ENCODE measurements around the gene ODR4.
"Not testable (repeated sequence)": the region's sequence is repeated elsewhere in the genome, so short reads cannot be mapped to it uniquely, and the experiment has no call there.

ODR4 gene

DNA sequence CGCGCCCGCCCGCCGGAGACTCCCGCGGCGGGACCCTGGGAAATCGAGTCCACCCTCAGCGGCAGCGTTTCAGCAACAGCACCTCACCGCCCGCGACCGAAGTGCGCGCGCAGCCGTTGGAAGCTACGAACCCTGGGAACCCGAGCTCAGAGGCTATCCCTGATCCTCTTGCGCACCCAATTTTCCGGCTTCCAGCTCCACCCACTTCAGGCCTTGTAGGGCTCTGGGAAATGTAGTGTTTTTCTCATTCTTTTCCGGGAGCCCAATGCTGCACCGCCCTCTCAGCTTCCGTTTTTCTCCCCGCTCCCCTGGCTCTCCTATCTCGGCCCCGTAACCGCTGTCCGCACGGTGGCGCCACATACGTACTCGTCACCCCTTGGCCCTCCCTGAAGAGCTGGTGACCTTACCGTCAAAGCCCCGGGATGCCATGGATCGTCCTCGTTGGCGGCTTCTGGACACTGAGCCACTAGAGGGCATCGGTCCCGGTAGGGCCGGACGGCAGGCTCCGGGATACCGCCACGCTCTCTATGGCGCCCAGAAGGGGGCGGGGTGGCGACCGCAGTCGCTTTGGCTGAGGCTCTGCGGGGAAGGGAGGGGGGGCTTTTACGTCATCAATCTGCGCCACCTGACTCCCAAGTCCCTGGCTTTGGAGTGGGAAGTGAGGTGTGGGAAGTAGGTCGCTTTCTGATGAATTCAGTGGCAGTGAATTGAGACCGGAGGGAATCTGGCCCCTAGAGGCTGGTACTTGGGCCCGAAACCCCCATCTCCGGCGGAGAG lies at the start of gene ODR4, which contains the start of gene TPR:
Gene ODR4 (plus strand): TSS at position 687 of the 777 bp plus-strand sequence. CDS start 3,948 bp downstream, outside the sequence.
Gene TPR (minus strand): TSS at position 102 of the 777 bp plus-strand sequence. CDS start 225 bp downstream, outside the sequence.
- peak; percentile 91 to 93 (median 93) for DNase-seq (ENCODE audit: low read depth in 2 of 3, low spot score in 1 of 3)

DNA sequence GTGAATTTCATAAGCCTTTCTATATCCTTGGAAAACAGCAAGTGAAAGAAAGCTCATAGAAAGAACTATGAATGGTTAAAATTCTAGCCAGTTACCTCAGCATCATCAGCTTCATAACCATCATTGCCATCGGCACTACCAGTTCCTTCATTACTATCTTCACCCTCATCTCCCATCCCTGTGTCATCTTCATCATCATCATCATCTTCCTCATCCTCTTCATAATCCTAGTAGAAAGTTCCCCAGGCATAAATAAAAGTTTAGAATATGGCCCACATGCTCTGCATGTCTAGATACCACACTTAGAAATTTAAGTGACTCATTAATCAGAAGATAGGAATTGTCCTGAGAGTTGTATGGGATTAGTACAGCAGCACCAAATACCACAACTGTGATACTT lies 49.6 kb upstream of the ODR4 start:
- no peak for DNase-seq (ENCODE audit: low read depth in 2 of 3, low spot score in 1 of 3)

DNA sequence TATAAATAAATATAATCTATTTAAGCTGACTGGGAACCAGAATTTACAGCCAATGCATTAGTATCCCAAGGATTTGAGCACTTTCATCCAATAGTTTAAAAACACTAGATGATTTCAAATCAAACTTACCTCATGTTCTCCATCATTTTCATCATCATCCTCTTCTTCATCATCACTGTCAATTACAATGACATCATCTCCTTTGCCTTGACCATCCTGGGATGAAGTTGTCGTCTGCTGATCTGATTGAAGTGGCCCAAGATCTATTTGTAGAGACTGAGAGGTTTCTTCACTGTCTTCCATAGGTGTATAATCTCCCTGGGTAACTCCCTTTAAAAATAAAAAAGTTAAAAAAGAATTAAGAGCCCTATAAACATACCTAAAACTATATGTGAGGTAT lies 48.3 kb upstream of the ODR4 start:
- no peak for DNase-seq (ENCODE audit: low read depth in 2 of 3, low spot score in 1 of 3)

DNA sequence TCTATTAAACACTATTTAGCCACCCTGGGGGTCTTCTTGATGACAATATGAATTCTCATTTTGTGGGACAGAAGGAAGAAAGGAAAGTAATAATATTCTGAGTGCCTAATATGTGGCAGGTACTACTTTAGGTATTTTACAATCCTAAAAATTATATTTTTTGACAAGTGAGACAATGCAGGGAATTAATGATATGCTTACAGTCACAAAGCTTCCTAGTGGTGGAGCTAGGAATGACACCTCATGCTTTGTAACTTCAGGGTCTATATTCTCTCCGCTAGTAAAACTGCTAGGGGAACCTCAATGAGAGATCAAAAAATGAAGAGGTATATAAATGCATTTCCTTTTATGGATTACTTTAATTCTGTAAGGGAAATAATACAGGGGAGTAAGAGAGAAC lies 44.9 kb upstream of the ODR4 start:
- no peak for DNase-seq (ENCODE audit: low read depth in 2 of 3, low spot score in 1 of 3)

DNA sequence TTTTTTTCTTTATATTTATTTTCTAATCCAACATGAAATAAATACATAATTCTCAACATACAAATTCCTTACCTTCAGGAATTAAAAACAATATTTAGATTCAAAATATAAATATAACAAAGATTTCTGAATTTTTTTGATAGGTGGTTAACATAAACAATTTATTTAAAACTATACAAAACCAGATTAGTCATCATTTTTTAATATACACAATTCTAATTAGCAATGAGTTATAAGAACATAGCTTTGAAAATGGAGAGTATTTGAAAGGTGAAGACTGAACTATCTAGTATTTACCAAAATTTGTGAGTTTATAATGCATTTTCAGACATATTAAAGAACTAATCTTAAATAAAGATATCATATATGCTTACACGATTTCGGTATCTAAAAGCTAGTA lies 38.1 kb upstream of the ODR4 start:
- DNase-seq (ENCODE audit: low read depth in 2 of 3, low spot score in 1 of 3), result no peak

DNA sequence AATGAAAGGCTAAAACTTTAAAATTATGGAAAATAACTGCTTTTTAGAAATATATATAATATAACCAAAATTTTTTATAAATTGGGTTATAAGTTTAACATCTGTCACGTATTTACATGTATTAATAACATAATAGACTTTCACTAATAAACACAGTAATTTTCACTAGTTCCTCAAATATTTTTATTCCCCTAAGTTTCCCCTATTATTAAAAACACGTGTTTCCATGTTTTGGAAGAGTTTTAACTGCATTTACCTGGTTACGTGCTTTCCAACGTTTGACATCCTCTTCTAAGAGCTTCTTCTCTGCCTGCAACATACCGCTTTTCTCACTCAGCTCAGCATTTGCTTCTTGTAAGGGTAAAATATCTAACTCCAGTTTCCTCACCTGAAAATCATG lies 34.9 kb upstream of the ODR4 start:
- DNase-seq (ENCODE audit: low read depth in 2 of 3, low spot score in 1 of 3), result no peak

DNA sequence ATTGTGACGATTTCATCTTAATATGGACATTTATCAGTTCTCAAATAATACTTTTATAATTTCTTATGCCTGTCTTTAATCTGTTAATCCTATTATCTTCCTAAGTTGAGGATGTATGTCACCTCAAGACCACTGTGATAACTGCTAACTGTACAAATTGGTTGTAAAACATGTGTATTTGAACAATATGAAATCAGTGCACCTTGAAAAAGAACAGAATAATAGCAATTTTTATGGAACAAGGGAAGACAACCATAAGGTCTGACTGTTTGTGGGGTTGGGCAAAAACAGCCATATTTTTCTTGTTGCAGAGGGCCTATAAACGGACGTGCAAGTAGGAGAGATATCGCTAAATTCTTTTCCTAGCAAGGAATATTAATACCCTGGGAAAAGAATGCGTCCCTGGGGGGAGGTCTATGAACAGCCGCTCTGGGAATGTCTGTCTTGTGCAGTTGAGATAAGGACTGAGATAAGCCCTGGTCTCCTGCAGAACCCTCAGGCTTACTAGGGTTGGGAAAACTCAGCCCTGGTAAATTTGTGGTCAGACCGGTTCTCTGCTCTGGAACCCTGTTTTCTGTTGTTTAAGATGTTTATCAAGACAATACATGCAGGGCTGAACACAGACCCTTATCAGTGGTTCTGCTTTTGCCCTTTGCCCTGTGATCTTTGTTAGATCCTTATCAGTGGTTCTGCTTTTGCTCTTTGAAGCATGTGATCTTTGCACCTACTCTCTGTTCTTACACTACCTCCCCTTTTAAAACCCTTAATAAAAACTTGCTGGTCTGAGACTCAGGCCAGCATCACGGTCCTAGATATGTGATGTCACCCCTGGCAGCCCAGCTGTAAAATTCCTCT lies 27.6 kb upstream of the ODR4 start:
- DNase-seq (ENCODE audit: low read depth in 2 of 3, low spot score in 1 of 3), result not testable (repeated sequence)

DNA sequence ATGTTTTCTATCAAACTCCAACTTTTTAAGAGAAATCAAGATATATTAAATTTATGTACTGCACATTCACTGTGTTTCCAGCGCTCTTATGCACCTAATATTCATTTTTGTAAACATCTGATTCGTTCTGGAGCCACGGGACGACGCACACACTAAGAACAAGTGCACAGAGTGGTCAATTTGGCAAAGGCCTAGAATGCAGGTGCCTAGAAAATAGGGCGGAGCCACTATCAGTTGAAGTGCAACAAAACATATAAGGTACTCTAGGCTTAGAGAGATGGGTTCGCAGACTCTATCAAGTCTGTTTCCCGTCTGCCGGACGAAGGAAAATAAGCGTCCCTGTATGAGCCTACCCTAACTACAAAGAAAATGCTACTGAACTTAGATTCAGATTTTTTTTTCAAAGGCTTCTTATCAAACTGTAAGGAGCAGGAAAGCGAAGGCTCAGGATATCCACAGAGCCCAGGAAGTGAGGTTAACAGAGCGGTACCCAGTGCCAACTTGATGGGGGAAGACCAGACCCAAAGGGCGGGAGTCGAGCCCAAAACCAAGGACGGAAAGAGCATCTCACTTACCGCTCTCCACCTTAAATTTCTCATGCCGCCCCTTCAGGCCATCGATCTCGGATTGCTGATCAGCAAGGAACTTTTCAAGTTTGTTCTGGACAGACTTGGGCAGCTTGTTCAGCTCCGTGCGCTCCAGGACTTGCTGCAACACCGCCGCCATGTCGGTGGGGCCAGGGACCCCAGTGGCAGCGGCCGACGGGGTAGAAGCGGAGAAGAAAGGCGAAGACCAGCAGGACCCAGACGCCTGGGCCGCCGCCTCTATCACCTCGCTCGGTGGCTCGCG lies 1.1 kb upstream of the ODR4 start:
- DNase-seq (ENCODE audit: low read depth in 2 of 3, low spot score in 1 of 3), result peak in 2 of 3 donors; percentile 2 to 13

DNA sequence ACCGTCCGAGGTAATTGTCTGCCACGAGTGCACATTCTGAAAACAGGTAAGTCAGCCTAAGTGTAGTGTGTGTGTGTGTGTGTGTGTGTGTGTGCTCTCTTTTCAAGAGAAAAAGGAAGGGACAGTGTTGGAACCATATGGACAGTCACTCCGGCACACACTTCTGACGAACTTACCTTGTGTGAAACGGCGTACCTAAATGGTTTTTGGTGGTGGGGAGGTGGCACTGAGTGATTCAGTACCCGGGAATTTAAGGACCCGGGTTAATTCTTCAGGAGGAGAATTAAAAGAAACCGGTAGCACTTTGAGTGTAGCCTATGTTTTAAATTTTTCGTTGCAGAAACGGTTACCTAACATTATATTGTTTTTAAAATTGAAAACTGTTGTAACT lies 286 bp downstream of the ODR4 start:
- no peak for DNase-seq (ENCODE audit: low read depth in 2 of 3, low spot score in 1 of 3)

DNA sequence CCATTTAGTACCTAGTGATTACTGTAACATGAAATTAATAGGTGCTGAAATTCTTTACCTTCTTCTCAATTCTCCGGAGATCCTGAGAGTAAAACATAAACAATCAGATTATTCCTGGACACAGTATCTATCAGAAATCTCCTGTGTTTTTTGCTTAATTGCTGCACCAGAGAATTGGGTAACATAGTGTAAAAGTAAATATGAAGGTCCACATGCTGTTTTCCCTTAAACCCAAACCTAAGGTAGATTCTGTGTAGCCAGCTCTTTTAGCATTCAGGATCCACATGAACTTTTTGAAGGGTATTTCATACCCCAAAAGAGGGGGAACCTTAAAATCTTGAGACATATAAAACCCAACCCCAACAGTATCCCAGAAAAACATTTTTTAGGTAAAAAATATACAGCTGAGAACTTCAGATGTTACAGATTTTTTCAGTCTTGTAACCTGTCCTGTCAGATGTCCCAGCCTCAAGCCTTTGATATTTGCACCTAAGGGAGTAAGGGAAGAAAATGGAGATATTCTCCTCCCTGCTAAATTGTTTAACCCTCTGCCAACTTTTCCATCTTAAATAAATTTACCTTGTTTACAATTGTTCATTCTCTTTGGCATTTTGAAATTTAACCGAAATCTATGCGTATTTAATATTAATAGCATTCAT lies 11.2 kb downstream of the ODR4 start:
- no peak for DNase-seq (ENCODE audit: low read depth in 2 of 3, low spot score in 1 of 3)

DNA sequence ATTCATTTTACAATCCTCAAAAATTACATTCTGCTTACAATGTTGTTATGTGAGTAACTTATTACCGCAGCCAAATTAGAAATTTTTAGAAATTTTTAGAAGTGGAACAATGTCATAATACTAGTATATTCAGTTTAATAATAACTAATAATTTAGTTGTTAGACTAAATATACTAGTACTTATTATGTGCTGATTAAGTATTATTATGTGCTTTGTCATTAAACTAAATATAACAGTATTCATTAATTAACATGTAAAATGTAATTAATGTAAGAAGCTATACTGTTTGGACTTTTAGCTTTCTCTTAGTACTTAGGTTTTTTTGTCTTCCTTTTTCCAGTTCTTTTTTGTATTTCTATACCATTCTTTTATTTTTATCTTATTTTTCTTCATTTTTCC lies 15.3 kb downstream of the ODR4 start:
- no peak for DNase-seq (ENCODE audit: low read depth in 2 of 3, low spot score in 1 of 3)

DNA sequence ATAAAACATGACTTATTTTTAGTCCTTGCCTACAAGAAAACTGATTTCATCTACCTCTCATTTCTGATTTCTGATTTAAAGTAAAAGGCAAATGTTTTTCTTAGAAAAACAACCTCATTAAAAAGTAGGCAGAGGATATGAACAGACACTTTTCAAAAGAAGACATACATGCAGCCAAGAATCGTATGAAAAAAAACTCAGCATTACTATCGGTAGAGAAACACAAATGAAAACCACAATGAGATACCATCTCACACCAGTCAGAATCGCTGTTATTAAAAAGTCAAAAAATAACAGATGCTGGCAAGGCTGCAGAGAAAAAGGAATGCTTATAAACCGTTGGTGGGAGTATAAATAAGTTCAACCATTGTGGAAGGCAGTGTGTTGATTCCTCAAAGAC lies 16.2 kb downstream of the ODR4 start:
- no peak for DNase-seq (ENCODE audit: low read depth in 2 of 3, low spot score in 1 of 3)

DNA sequence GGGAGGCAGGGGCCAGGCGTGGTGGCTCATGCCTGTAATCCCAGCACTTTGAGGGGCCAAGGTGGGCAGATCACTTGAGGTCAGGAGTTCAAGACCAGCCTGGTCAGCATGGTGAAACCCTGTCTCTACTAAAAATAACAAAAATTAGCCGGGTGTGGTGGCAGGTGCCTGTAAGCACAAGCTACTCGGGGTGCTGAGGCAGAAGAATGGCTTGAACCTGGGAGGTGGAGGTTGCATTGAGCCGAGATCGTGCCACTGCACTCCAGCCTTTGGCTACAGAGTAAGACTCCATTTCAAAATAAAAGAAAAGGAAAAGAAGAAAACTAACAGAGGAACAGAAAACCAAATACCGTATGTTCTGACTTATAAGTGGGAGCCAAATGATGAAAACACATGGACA lies 17.1 kb downstream of the ODR4 start:
- not testable (repeated sequence) for DNase-seq (ENCODE audit: low read depth in 2 of 3, low spot score in 1 of 3)

DNA sequence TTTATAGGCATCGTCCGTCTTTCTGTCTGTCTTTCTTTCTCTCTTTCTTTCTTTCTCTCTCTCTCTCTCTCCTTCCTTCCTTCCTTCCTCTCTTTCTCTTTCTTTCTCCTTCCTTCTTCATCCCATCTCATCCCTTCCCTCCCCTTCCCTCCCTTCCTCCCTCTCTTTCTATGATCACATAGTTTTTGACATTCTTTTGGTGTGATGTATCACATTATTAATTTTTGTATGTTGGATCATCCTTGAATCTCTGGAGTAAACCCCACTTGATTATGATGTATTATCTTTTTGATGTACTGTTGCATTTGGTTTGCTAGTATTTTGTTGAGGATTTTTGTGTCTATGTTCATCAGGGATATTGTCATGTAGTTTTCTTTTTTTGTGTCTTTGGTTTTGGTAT lies 25.8 kb downstream of the ODR4 start:
- DNase-seq (ENCODE audit: low read depth in 2 of 3, low spot score in 1 of 3), result not testable (repeated sequence)

DNA sequence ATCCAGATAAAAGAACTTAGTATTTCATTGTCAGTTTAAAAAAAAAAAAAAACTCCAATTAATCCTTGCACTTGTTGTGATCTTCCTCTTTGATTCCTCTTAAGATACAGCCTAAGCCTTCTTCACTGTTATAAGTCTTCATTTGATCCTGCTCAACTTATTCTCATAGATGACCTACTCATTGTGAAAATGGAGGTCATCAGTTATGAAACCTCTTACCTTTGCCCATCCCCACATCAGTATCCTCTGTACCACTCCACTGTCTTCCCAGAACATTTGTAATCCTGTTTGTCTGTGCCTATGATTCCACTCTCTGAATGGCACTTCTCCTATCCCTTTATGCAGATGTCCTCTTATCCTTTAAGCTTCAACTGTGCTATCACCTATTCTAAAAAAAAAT lies 28.0 kb downstream of the ODR4 start:
- no peak for DNase-seq (ENCODE audit: low read depth in 2 of 3, low spot score in 1 of 3)

DNA sequence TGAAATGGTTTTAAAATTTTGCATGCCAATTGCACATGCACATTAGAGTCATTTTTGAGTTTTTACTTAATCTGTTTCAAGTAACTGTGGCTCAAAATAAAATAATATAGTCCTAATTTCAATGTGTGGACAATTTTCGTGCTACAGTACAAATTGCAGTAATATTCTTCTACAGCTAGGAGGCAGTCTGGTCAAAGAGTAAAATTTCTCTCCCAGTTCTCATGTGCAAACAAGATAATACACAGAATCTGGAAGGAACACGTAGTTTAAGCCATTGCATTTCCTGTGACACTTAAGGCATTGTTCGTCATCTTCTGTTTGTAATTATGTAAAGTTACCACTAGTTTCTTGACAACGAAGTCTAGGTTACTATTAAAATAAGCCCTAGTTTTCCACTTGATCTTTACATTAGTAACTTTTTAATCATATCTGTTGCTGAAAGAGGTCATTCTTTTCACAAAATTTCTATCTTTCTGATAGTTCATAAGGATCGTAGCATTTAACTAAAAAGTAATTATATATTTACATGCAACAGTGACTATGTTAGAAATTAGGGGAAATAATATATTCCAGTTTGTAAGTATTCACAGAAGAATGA lies 28.9 kb downstream of the ODR4 start:
- peak in 1 of 3 donors; percentile 1 for DNase-seq (ENCODE audit: low read depth in 2 of 3, low spot score in 1 of 3)

DNA sequence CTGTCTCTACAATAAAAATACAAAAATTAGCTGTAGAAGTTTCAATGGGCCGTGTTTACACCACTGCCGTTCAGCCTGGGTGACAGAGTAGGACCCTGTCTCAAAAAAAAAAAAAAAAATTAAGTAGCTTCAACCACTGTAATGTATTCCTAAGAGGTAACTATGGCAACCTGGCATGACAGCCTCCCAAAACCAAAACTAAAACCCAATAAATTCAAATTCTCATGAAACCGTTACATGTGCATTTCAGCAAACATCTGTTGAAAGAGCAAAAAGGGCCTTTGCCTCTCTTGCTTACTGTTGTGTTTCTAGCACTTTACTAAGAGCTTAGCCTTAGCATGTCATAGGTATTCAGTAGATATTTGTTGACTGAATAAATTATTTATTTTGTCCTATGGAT lies 33.5 kb downstream of the ODR4 start:
- no peak for DNase-seq (ENCODE audit: low read depth in 2 of 3, low spot score in 1 of 3)

DNA sequence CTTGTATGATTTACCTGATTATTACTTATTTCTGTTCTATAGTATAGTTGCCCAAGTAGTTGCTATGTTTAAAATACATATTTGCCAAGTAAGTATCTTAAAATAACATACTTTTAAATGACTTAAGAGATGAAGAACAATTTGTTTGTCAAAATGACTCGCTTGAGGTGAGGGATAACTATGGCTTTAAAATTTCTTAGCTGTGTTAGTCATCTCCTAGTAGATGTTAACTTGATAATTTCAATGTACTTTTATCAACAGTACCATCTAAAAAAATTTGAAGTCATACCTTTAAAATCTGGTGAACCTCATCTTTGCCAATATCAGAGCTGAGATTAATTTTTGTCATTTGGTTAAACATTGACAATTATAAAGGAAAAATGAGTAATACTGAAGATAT lies 37.7 kb downstream of the ODR4 start:
- DNase-seq (ENCODE audit: low read depth in 2 of 3, low spot score in 1 of 3), result no peak

DNA sequence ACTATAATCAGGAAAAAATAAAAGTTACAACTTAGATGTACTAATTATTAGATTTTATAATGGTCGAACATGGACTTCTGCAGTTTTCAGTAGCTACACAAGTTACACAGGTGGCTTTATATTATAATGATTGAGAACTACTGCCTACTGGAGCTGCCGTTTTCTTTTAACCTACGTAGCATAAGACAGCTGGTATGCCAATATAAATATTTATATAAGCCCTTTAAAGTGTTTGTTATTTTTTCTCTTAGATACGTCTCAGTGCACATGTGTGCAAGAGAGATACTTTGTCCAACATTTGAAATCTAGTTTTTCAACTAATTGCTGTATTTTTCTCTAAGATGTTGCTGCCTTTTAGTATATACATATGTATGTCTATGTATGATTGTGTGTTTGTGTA lies 42.9 kb downstream of the ODR4 start:
- DNase-seq (ENCODE audit: low read depth in 2 of 3, low spot score in 1 of 3), result no peak

DNA sequence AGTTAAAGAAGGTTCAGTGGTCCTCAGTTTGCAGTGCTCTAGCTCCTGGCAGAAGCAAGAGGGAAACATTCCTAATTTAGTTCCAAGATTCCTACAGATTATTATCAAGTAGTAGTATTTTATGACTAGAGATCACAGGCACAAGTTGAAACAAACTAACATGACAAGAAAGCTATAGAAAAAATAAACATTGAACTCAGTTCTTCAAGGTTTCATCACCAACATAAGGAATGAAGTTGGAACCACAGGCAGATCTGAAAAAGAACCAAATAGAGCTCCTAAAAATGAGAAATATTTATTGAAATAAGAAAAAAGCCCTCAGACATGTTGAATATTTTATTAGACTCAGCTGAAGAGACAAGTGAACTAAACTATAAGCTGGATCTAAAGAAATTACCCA lies 44.7 kb downstream of the ODR4 start:
- DNase-seq (ENCODE audit: low read depth in 2 of 3, low spot score in 1 of 3), result no peak

Data from stimulated activated CD4-positive, alpha-beta T cell treated with anti-CD3 and anti-CD28 coated beads, Interleukin-12 subunit alpha, Interleukin-12 subunit beta, amount 100 ng/mL, for 48 hours (primary cell).